ENCODE data around the gene PKLR.

PKLR gene

DNA sequence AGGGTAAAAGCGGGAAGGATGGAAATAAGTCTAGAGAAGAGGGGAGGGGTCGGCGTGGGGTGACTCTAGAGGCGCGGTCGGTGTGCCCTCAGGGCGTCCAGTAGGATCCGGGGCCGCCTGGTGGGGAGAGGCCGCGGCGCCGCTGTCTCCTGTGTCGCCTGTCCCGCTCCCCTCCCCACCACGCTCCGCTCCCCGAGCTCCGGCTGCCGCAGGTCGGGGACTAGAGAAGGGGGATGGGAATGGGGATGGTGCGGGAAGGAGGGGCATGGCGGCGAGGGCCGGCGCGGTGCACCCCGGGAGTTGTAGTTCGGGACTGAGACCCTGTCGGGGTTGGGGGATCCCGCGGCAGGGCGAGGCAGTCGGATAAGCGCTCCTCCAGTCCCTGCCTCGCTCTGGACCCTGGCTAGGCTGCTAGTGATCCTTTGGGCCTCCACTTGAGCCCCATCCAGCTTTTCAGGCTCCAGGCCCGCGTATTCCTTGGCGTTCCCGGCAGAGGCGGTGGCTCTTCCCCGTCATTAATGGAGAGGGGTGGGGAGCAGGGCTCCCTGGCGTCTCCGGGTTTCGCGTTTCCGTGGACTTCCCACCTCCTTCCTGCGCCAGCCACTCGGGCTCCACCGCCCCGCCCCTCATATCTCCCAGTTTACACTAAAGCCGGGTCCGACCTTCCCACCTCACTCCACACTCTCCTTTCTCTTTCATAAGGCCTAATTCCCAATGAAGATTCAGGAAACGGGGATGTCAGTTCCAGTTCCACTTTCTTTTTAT lies 45.8 kb downstream of the PKLR start, which contains the start of gene ENTREP3:
TSS of gene ENTREP3 (minus strand) at position 241 of the 765 bp plus-strand sequence. CDS start 606 bp downstream, outside the sequence.
- no peak for TF ChIP-seq CTCF (IDR thresholded peaks at IDR 0.05; ENCODE audit: low read length, missing control alignments)
- peak within 1 kb of the TSS; percentile 78 for H3K4me3 ChIP-seq (replicated peaks; ENCODE audit: low read depth, low read length)
- DNase-seq (ENCODE audit: low read depth), result peak; percentile 80

GRCh38 chr1:155254714-155255242 lies 46.5 kb downstream of the PKLR start:
- DNase-seq (ENCODE audit: low read depth), result no peak
- H3K4me3 ChIP-seq (replicated peaks; ENCODE audit: low read depth, low read length), result peak overlapping the region; percentile 78
- TF ChIP-seq CTCF (IDR thresholded peaks at IDR 0.05; ENCODE audit: low read length, missing control alignments), result no peak

GRCh38 chr1:155254228-155254713 lies 47.0 kb downstream of the PKLR start:
- peak overlapping the region; percentile 78 for H3K4me3 ChIP-seq (replicated peaks; ENCODE audit: low read depth, low read length)
- TF ChIP-seq CTCF (IDR thresholded peaks at IDR 0.05; ENCODE audit: low read length, missing control alignments), result no peak
- no peak for DNase-seq (ENCODE audit: low read depth)

- DNase-seq (ENCODE audit: low read depth), result no peak
- H3K4me3 ChIP-seq (replicated peaks; ENCODE audit: low read depth, low read length), result peak overlapping the region; percentile 78
Observed at GRCh38 chr1:155253797-155254196, 47.4 kb downstream of the PKLR start.

DNA sequence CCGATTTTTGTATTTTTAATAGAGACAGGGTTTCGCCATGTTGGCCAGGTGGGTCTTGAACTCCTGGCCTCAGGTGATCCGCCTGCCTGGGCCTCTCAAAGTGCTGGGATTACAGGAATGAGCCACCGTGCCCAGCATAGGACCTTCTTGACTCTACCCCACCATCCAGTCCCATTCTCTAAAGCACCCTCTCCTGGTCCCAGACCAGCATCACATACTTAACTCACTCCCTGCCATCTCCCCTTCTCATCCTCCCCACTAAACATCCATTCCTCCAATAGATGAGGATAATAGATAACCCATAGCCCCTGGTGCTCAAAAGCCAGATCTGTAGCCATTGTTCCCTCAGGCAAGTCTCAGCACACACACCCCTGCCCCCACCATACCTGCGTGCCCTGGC lies 48.0 kb downstream of the PKLR start:
- TF ChIP-seq CTCF (IDR thresholded peaks at IDR 0.05; ENCODE audit: low read length, missing control alignments), result peak; percentile 10
- DNase-seq (ENCODE audit: low read depth), result no peak
- peak overlapping the region; percentile 78 for H3K4me3 ChIP-seq (replicated peaks; ENCODE audit: low read depth, low read length)

More at GRCh38 chr1:155253797-155254196, 47.4 kb downstream of the PKLR start:
- TF ChIP-seq CTCF (IDR thresholded peaks at IDR 0.05; ENCODE audit: low read length, missing control alignments), result no peak

DNA sequence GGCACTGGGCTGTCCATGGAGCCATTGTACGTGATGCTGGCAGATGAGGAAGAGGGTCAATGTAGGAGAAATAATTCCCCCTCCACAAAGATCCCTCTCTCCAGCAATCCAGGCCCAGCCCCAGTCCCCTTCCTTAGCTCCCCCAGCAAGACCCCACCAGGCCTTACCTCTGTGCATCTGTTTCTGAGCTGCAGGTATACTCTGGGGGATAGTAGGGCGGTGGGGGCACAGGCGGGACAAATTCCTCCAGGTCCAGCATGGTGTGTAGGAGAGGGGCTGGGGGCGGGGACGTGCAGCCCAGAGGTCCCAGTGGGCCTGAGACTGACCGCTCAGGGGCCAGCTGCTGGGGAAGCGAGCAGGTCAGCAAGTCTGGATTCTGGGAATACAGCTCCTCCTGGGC lies 49.7 kb downstream of the PKLR start:
- no peak for TF ChIP-seq CTCF (IDR thresholded peaks at IDR 0.05; ENCODE audit: low read length, missing control alignments)
- no peak overlapping the region for H3K4me3 ChIP-seq (replicated peaks; ENCODE audit: low read depth, low read length)
- DNase-seq (ENCODE audit: low read depth), result no peak
